ENCODE measurements around the gene BMP6. TPM values are rescaled to one million over a fixed set of nuclear protein-coding genes. Genes with fewer than 3 reads are reported as not detected.
"Not testable (repeated sequence)": the region's sequence is repeated elsewhere in the genome, so short reads cannot be mapped to it uniquely, and the experiment has no call there.

The BMP6 gene
- polyA plus RNA-seq, 12 donors, result 0.69 to 3.0 (median 1.3) TPM; not detected in 2

- DNase-seq, result no peak
These were observed 156.8 kb downstream of the BMP6 start for GRCh38 chr6:7882505-7883257.

- DNase-seq, result no peak
These were observed 157.5 kb downstream of the BMP6 start for GRCh38 chr6:7883381-7883780.

DNA sequence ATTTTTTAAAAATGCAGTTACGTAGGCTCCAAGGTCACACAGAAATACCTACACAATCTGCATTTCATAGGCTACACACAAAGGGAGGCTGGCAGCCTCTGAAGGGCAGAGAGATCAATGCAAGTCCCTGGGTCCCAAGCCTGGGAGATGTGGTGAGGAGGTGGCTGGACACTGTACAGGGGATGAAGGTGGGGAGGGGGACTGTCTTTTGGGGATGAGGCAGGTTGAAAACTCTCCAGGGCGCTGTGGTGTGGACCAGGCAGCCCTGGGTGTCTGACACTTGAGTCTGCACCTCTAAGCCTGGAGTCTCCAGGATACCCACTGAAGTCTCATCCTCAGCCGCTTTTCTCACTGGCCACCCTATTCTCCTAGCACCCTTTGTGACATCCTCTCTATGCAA, 160.2 kb downstream of the BMP6 start:
- DNase-seq, result no peak

GRCh38 chr6:7887278-7887991, 161.5 kb downstream of the BMP6 start:
- DNase-seq, result no peak

DNA sequence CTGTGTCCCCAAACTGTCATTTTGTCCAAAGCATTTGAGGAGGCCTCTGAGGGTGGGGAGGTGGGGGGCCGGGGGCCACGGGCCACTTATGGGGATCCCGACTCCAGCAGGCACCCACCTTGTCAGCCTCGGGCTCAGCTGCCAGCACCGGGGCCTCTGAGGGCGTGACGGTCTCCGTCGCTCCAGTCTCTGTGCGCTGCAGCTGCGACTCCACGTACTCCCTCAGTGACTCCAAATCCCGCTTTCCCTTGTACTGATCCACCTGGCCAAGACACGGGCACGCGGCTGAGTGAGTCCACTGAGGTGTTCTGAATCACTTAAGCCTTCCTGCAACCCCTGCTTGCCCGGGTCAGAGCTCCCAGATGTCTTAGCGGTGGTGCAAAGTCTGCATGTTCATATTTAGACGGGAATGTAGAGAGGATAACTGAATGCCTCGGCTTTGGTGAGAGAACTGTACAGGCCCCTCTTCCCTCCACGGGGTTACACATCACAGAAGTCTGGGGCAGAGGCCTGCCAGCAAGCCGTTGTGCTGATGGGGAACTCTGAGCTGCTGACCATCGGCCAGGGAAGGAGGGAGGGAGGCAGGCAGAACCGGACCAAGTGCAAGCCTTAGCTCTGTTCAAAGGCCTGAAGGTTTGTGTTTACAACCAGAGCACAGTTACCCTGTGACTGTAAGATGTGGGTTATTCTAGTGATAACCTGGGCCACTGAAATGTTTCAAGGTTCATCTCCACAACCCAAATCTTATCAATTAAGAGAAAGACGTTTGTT, 162.9 kb downstream of the BMP6 start:
- DNase-seq, result no peak

- DNase-seq, result no peak
These were observed 165.4 kb downstream of the BMP6 start for GRCh38 chr6:7891078-7891872.

GRCh38 chr6:7892367-7892766, 166.5 kb downstream of the BMP6 start:
- DNase-seq, result not testable (repeated sequence)

DNA sequence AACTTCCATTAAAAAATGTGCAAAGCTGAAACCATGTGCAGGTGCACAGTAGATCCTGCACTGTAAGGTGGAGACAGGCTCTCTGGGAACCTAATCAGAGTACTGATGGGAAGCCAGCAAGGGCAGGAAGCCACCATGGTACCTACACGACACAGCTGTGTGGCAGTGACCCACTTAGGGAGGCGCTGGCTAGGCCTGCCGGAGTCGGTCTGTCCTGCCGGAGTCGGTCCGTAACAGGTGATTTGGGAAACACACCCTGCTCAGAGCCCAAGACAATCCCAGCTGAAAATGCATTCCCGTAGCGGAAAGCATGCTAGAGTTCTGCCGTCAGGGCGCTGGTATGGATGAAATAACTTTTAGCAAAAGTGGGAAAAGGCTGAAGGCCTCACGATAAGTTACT, 167.4 kb downstream of the BMP6 start:
- DNase-seq, result no peak

DNA sequence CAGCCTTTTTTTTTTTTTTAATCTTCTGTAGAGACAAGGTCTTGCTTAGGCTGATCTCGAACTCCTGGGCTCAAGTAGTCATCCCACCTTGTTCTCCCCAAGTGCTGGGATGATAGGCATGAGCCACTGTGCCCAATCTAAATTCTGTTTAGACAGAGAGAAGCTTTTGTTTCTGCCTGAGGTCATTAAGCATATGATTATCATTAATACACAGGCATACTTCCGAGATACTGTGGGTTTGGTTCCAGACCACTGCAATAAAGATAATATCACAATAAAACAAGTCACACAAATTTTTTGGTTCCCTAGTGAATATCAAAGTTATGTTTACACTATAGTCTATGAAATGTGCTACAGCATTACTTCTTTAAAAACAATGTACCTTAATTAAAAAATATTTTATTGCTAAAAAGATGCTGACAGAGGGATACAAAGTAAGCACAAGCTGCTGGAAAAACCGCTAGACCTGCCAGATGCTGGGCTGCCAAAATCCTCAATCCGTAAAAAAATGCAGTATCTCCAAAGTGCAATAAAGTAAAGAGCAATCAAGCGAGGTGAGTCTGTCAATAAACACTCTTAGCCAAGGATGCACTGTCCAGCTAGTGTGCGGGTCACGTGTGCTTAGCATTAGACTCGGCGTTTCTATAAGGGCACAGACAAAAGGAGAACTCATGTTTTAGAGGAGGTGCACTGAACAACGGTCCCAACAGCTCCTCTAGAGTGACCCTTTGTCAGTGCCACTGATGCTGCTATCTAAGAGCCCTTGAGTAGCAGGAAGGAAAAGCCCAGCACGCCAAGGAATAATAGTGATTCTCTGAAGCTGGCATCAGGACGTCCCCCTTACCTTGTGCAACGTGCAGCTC, 168.6 kb downstream of the BMP6 start:
- no peak for DNase-seq

GRCh38 chr6:7895125-7895423, 169.2 kb downstream of the BMP6 start:
- DNase-seq, result no peak

- DNase-seq, result no peak
These were observed 170.6 kb downstream of the BMP6 start for GRCh38 chr6:7896465-7896987.

DNA sequence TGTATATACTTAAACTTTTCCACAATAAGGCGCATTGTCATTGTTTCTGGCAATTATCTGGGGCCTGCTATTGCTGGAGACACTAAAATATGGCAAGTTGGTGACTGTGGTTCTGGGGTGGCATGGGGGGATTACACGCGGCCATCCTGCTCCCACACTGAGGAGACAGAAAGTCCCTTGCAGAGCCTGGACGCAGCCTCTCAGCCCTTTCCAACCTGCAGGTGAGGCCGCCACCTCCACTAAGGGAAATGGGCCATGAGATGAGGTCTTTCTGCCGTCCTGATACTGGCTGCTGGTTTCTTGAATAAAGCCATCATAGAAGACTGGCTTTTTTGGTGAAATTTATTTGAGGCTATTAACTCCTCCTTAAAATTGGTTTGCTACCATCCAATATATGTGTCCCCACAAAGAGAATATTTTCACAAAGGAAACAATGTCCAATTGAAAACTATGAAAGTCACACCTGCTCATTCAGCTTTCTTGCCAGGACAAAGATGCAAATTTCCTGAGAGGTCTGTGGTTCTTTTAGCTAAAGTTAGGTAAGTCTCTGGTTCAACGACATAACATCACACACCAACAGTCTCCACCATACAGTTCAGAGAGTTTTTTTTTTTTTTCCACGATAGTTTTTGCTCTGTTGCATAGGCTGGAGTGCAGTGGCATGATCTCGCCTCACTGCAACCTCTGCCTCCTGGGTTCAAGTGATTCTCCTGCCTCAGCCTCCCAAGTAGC, 171.7 kb downstream of the BMP6 start:
- DNase-seq, result no peak

GRCh38 chr6:7898193-7898586, 172.3 kb downstream of the BMP6 start:
- not testable (repeated sequence) for DNase-seq

GRCh38 chr6:7899101-7899888, 173.4 kb downstream of the BMP6 start:
- DNase-seq, result no peak

DNA sequence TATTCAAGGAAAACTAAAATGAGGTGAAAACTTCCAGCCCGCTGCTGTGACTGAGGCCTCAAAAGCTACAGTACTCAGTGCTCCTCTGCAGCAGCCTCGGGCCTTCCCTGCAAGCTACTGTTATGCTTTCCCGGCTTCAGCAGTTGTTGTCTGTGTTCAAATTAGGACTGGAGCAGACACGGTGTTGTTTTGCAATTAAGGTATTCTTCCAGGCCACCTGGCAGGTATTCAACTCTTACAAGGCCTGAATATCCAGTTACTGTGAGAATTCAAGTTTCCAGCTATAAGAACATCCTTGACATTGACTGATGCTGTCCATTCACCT, 174.0 kb downstream of the BMP6 start:
- no peak for DNase-seq

- no peak for DNase-seq
These were observed 174.7 kb downstream of the BMP6 start for GRCh38 chr6:7900621-7901020.

DNA sequence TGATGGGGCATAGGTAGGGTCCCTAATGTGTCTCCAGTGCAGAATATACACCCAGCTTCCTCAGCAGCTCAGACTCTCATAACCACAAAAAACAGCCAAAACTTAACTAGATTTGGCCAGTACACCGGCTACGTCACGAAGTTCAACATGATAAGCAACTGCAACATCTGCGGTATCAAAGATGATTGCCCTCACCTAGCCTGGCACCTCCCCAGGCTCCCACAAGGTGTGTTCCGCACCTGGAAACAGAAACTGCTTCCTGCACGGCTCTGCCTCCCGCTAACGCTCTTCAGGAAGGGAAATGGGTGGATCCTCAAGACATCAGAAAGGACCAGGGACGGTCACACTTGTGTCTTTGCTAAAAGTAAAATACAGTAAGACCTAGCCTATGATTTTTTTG, 175.2 kb downstream of the BMP6 start:
- no peak for DNase-seq

DNA sequence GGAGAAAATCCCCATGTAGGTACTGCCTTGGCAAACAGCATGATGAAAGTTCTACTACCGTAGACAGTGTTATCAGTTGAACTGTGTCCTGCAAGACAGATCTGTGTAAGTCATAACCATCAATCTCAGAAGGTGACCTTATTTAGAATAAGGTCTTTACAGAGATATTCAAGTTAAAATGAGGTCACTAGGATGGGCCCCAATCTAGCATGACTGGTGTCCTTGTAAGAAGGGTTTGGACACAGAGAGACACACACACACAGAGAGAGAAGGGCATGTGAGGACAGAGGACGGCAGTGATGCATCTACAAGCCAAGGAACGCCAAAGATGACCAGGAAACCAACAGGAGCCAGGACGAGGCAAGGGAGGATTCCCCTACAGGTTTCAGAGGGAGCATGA, 175.9 kb downstream of the BMP6 start:
- DNase-seq, result no peak

DNA sequence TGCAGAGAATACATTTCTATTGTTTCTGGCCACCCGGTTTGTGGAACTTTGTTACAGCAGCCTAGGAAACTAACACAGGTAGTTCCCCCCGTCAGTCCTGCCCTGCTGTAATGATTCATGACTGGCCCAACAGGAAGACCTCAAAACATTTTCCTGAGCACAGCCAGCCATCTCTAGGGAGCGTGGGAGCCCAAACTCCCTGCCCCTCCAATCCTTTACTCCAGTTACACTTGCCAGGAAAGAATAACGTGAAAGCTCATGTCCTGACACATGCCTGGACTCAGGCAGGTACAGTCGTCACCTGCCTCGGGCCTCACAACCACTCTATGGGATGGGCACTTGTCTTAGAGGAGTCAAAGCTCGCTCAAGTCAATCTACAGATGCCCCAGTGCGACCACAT, 176.3 kb downstream of the BMP6 start:
- no peak for DNase-seq
